ENCODE data around the gene MIEN1. TPM values are rescaled to one million over a fixed set of nuclear protein-coding genes. Genes with fewer than 3 reads are reported as not detected.

Gene MIEN1
- total RNA-seq, 4 donors from 2014 or later = 43.6 to 54.1 (median 52.1) TPM

DNA sequence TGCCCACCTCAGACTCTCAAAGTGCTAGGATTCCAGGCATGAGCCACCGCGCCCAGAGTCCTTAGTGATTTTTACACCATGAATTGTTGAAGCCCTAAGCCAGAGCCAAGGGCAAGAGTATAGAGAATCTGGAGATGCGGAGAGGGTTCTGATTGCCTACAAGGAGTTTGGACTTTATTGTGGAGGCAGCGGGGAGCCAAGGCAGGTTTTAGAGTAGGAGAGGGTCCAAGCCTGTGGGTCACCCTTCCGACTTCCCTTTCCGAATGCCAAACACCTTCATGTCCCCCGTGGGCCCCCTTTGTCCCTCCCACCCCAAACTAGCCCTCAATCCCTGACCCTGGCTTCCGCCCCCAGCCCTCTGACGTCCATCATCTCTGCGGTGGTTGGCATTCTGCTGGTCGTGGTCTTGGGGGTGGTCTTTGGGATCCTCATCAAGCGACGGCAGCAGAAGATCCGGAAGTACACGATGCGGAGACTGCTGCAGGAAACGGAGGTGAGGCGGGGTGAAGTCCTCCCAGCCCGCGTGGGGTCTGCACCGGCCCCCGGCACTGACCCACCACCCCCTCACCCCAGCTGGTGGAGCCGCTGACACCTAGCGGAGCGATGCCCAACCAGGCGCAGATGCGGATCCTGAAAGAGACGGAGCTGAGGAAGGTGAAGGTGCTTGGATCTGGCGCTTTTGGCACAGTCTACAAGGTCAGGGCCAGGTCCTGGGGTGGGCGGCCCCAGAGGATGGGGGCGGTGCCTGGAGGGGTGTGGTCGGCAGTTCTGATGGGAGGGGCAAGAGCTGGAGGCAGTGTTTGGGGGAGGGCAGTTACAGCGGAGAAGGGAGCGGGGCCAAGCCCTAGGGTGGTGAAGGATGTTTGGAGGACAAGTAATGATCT, 7.1 kb downstream of the MIEN1 start:
- peak overlapping the region; percentile 12 for H3K27ac ChIP-seq
- H3K36me3 ChIP-seq = peaks cover 59% of the 10 kb centered on the region
- DNase-seq (ENCODE audit: low spot score in 2 of 2) = no peak
- TF ChIP-seq EP300 (IDR thresholded peaks at IDR 0.05) (no peak), POLR2A (IDR thresholded peaks at IDR 0.05) (no peak), POLR2AphosphoS5 (IDR thresholded peaks at IDR 0.05) (no peak)
- TF ChIP-seq, protein P1, sequence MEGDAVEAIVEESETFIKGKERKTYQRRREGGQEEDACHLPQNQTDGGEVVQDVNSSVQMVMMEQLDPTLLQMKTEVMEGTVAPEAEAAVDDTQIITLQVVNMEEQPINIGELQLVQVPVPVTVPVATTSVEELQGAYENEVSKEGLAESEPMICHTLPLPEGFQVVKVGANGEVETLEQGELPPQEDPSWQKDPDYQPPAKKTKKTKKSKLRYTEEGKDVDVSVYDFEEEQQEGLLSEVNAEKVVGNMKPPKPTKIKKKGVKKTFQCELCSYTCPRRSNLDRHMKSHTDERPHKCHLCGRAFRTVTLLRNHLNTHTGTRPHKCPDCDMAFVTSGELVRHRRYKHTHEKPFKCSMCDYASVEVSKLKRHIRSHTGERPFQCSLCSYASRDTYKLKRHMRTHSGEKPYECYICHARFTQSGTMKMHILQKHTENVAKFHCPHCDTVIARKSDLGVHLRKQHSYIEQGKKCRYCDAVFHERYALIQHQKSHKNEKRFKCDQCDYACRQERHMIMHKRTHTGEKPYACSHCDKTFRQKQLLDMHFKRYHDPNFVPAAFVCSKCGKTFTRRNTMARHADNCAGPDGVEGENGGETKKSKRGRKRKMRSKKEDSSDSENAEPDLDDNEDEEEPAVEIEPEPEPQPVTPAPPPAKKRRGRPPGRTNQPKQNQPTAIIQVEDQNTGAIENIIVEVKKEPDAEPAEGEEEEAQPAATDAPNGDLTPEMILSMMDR (IDR thresholded peaks at IDR 0.05) = no peak
- H3K27me3 ChIP-seq = no peaks in the 10 kb centered on the region
- H3K4me3 ChIP-seq = no peak overlapping the region
- no peaks in the 10 kb centered on the region for H3K9me3 ChIP-seq
- WGBS = 72% methylated on average over 33 of the region's 34 CpGs
- H3K4me1 ChIP-seq = peaks cover 7% of the 10 kb centered on the region

DNA sequence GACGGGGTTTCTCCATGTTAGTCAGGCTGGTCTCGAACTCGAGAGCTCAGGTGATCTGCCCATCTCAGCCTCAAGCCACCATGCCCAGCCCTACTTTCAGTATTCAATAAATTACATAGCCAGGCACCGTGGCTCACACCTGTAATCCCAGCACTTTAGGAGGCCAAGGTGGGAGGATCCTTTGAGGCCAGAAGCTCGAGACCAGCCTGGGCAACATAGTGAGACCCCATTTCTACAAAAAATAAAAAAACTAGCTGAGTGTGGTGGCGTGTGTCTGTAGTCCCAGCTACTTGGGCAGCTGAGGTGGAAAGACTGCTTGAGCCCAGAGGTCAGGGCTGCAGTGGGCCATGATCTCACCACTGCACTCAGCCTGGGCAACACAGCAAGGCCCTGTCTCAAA, 8.2 kb downstream of the MIEN1 start:
- peaks cover 53% of the 10 kb centered on the region for H3K36me3 ChIP-seq
- H3K27me3 ChIP-seq = no peaks in the 10 kb centered on the region
- H3K27ac ChIP-seq = no peak overlapping the region
- DNase-seq (ENCODE audit: low spot score in 2 of 2) = no peak
- H3K4me3 ChIP-seq = no peak overlapping the region
- no peaks in the 10 kb centered on the region for H3K9me3 ChIP-seq
- TF ChIP-seq EP300 (IDR thresholded peaks at IDR 0.05) = no peak
- TF ChIP-seq, protein P1 (IDR thresholded peaks at IDR 0.05) = no peak
- TF ChIP-seq POLR2A (IDR thresholded peaks at IDR 0.05) = no peak
- no peak for TF ChIP-seq POLR2AphosphoS5 (IDR thresholded peaks at IDR 0.05)
- peaks cover 10% of the 10 kb centered on the region for H3K4me1 ChIP-seq
- WGBS = 94% methylated on average over 6 of the region's 6 CpGs

DNA sequence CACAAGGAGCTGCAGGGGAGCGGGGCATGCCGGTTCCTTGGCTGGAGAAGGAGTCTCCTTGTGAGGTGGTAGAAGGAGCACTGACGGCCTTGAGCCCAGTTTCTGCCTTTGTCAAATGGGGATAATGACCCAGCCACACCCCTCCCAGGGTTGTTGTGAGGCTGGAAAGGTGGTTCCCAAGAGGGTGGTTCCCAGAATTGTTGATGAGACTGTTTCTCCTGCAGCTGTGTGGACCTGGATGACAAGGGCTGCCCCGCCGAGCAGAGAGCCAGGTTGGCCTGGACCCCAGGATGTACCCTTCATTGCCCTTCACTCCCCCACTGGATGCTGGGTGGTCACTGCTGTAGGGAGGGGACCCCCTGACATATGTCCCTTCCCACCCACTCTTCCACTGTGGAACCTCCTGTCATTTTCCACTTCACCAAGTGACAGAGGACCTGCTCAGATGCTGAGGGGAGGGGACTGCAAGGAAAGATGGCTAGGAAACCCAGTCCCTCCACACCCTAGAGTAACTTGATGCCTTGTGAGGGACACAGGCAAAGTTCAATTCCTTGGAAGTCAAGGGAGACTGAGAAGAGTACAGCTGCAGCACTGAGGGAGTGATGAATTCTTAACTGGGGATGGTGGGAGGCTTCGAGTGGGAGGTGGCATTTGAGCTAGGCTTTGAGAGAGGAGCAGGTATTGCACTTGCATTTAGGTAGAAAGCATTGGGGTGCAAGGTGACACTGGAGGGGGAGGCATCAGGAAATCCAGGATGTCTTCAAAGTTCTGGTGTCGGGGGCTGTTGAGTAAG, 10.6 kb downstream of the MIEN1 start:
- H3K36me3 ChIP-seq = peaks cover 45% of the 10 kb centered on the region
- no peak for DNase-seq (ENCODE audit: low spot score in 2 of 2)
- H3K4me1 ChIP-seq = peaks cover 31% of the 10 kb centered on the region
- H3K4me3 ChIP-seq = no peak overlapping the region
- H3K9me3 ChIP-seq = no peaks in the 10 kb centered on the region
- WGBS = 58% methylated on average over 7 of the region's 7 CpGs
- H3K27ac ChIP-seq = no peak overlapping the region
- H3K27me3 ChIP-seq = no peaks in the 10 kb centered on the region
- TF ChIP-seq EP300 (IDR thresholded peaks at IDR 0.05) (no peak), POLR2A (IDR thresholded peaks at IDR 0.05) (no peak), POLR2AphosphoS5 (IDR thresholded peaks at IDR 0.05) (no peak)
- TF ChIP-seq, protein P1 (IDR thresholded peaks at IDR 0.05) = no peak

DNA sequence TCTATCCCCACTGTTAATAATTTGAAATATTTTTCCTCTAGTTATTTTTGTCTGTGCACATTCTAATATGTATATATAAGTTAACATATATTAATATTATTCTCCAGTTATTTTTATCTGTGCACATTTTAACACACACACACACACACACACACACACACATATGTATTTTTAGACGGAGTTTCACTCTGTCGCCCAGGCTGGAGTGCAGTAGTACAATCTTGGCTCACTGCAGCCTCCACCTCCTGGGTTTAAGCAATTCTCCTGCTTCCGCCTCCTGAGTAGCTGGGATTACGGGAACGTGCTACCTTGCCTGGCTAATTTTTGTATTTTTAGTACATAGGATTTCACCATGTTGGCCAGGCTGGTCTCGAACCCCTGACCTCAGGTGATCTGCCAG, 12.7 kb downstream of the MIEN1 start:
- Histone ChIP-seq H3K27ac (no peak overlapping the region), H3K4me3 (no peak overlapping the region), H3K4me1 (peaks cover 25% of the 10 kb centered on the region), H3K9me3 (no peaks in the 10 kb centered on the region), H3K36me3 (peaks cover 52% of the 10 kb centered on the region), H3K27me3 (no peaks in the 10 kb centered on the region)
- DNase-seq (ENCODE audit: low spot score in 2 of 2) = no peak
- TF ChIP-seq POLR2AphosphoS5 (IDR thresholded peaks at IDR 0.05) (no peak), EP300 (IDR thresholded peaks at IDR 0.05) (no peak), POLR2A (IDR thresholded peaks at IDR 0.05) (no peak)
- TF ChIP-seq, protein P1 (IDR thresholded peaks at IDR 0.05) = no peak
- 82% methylated on average over 6 of the region's 6 CpGs for whole genome bisulfite sequencing
